Testis (tissue), 3 donors: Measurements from ENCODE around the gene TNRC6A. TPM values are rescaled to one million over a fixed set of nuclear protein-coding genes. Genes with fewer than 3 reads are reported as not detected.
"Not testable (repeated sequence)": the region's sequence is repeated elsewhere in the genome, so short reads cannot be mapped to it uniquely, and the experiment has no call there.

Source experiments
- DNase-seq: peaks from one replicate; pipeline ENCODE4 v3.0.0-alpha.2; 2019
- H3K27ac ChIP-seq, 2 donors: fragments of 200-600 bp; sonication (generic); one replicate each; pipeline ENCODE4 v1.5.1; 2019
- H3K27me3 ChIP-seq: fragments of 200-600 bp; sonication (generic); one replicate; pipeline ENCODE4 v1.5.1; 2019
- H3K36me3 ChIP-seq: fragments of 200-600 bp; sonication (generic); one replicate; pipeline ENCODE4 v1.5.1; 2017; ENCODE audit warnings: low read depth; ENCODE audit errors: missing control alignments
- H3K4me1 ChIP-seq: fragments of 200-600 bp; sonication (generic); one replicate; pipeline ENCODE4 v1.5.1; 2019
- H3K4me3 ChIP-seq, 2 donors: fragments of 200-600 bp; sonication (generic); one replicate each; pipeline ENCODE4 v1.5.1; 2017 to 2019
- H3K9me3 ChIP-seq: fragments of 200-600 bp; sonication (generic); one replicate; pipeline ENCODE4 v1.5.1; 2017
- CTCF ChIP-seq, 3 experiments: fragments of 450-650 bp in 2 of 3; fragments of 200-600 bp in 1 of 3; sonication (generic) in 1 of 3; IDR thresholded peaks; one replicate each; pipeline ENCODE4 v1.5.1; 2016 to 2019; ENCODE audit warnings: antibody characterized with exemption in 3 of 3, mild to moderate bottlenecking in 2 of 3, moderate library complexity in 1 of 3
- POLR2A ChIP-seq: fragments of 450-650 bp; IDR thresholded peaks from one replicate; pipeline ENCODE4 v1.6.1; 2017; ENCODE audit warnings: antibody characterized with exemption, mild to moderate bottlenecking, moderate library complexity
- WGBS, 2 donors: methylation state at CpG; one replicate each; pipeline ENCODE4 v1.1.5; 2018; 5-methylcytosine and 5-hydroxymethylcytosine counted together
- intact Hi-C: fragments of 100-400 bp; cut with DNase I; formaldehyde crosslinking; loops from one replicate; pipeline ENCODE4 v1.15.1; 2023; ENCODE audit warnings: low total_unique reads
- polyA plus RNA-seq: library from polyadenylated mRNA; stranded (reverse); fragments of 350-450 nt; fragmentation: Illumina TruSeq; extraction: RNeasy Lipid Tissue Mini Kit (QIAGEN cat#74804); gene quantifications from one replicate; pipeline ENCODE4 v1.2.3, GENCODE V29; 2014; ENCODE audit warnings: low read depth, low replicate concordance; ENCODE audit not compliant: insufficient read depth
- total RNA-seq, 2 donors: library from RNA; depleted of rRNA; stranded (reverse); fragments of >200 nt; gene quantifications; one replicate each; pipeline ENCODE4 v1.2.3, GENCODE V29; 2016

The TNRC6A gene
- total and polyA plus RNA-seq, 3 donors from 2014 or later: 32.3 to 103 (median 94.1) TPM

GRCh38 chr16:24810951-24811843 lies 81.7 kb downstream of the TNRC6A start:
- Histone ChIP-seq H3K9me3 (no peaks in the 10 kb centered on the region), H3K27ac (no peak overlapping the region), H3K27me3 (no peaks in the 10 kb centered on the region), H3K4me3 (no peak overlapping the region), H3K4me1 (no peaks in the 10 kb centered on the region), H3K36me3 (no peaks in the 10 kb centered on the region)
- WGBS, 2 donors: 75 to 81% methylated on average over 11 of the region's 11 CpGs
- TF ChIP-seq CTCF (IDR thresholded peaks at IDR 0.05) (no peak), POLR2A (no peak)
- intact Hi-C loops: no loop called here
- no peak for DNase-seq

DNA sequence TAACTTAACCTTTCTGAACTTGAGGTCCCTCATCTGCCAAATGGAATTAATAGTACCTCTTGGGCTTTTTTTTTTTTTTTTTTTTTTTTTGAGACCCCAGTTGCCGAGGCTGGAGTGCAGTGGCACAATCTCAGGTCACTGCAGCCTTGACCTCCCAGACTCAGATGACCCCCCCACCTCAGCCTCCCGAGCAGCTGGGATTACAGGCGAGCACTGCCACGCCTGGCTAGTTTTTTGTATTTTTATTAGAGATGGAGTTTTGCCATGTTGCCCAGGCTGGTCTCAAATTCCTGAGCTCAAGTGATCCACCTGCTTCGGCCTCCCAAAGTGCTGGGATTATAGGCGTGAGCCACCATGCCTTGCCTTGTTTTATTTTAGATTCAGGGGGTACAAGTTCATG lies 83.4 kb downstream of the TNRC6A start:
- H3K36me3 ChIP-seq, intact Hi-C loops, H3K27me3 ChIP-seq, DNase-seq, H3K9me3 ChIP-seq, H3K4me3 ChIP-seq, H3K27ac ChIP-seq, H3K4me1 ChIP-seq: not testable (repeated sequence)
- WGBS, 2 donors: 53 to 67% methylated on average over 5 to 6 of the region's 6 CpGs

- TF ChIP-seq POLR2A (no peak), CTCF (IDR thresholded peaks at IDR 0.05) (no peak)
- H3K4me3 ChIP-seq: no peak overlapping the region
- 89 to 91% methylated on average over 7 of the region's 7 CpGs for WGBS, 2 donors
- H3K27ac ChIP-seq: no peak overlapping the region
- H3K27me3 ChIP-seq: no peaks in the 10 kb centered on the region
- H3K9me3 ChIP-seq: no peaks in the 10 kb centered on the region
- intact Hi-C loops: no loop called here
- no peak for DNase-seq
- H3K4me1 ChIP-seq: no peaks in the 10 kb centered on the region
- H3K36me3 ChIP-seq: no peaks in the 10 kb centered on the region
These were observed 85.6 kb downstream of the TNRC6A start for GRCh38 chr16:24815021-24815420.

DNA sequence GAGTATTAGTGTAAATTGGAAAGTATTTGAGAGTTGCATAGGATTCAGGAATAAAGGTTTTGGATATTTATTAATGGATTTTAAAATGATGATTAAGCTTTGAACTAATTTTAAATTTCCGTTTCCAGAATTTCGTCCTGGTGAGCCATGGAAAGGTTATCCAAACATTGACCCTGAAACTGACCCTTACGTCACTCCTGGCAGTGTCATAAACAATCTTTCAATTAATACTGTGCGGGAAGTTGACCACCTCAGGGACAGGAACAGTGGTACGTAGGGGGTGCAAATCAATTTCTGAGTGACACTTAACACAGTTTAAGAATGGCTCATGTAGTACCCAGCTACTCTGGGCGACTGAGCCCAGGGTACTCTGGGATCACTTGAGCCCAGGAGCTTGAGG lies 87.2 kb downstream of the TNRC6A start:
- Histone ChIP-seq H3K4me3 (no peak overlapping the region), H3K27ac (no peak overlapping the region), H3K4me1 (peaks cover 7% of the 10 kb centered on the region), H3K36me3 (no peaks in the 10 kb centered on the region), H3K27me3 (no peaks in the 10 kb centered on the region), H3K9me3 (no peaks in the 10 kb centered on the region)
- DNase-seq: no peak
- 76 to 86% methylated on average over 6 of the region's 6 CpGs for WGBS, 2 donors
- TF ChIP-seq CTCF (IDR thresholded peaks at IDR 0.05): no peak
- no peak for TF ChIP-seq POLR2A
- intact Hi-C loops: no loop called here

- no peak for DNase-seq
These were observed 90.1 kb downstream of the TNRC6A start for GRCh38 chr16:24819462-24820040.

More at GRCh38 chr16:24819462-24820040, 90.1 kb downstream of the TNRC6A start:
- Histone ChIP-seq H3K4me3 (no peak overlapping the region), H3K27me3 (no peaks in the 10 kb centered on the region), H3K36me3 (no peaks in the 10 kb centered on the region), H3K9me3 (no peaks in the 10 kb centered on the region), H3K4me1 (peaks cover 19% of the 10 kb centered on the region), H3K27ac (no peak overlapping the region)
- TF ChIP-seq POLR2A (no peak), CTCF (IDR thresholded peaks at IDR 0.05) (no peak)
- intact Hi-C loops: no loop called here
- 79 to 82% methylated on average over 2 of the region's 2 CpGs for WGBS, 2 donors
